PFSK-1 (cell line): ENCODE data around the gene CDCP1.

Source experiments
- FOXP2 ChIP-seq: optimal IDR thresholded peaks from 2 replicates; pipeline ENCODE3; 2011; ENCODE audit warnings: borderline replicate concordance, control low read depth, inconsistent platforms; ENCODE audit not compliant: insufficient read depth; ENCODE audit errors: extremely low read length, extremely low read depth
- POLR2AphosphoS5 ChIP-seq: IDR thresholded peaks from 2 replicates; pipeline ENCODE4 v1.6.1; 2012; ENCODE audit warnings: low read depth, mild to moderate bottlenecking, control low read depth, low read length, moderate library complexity
- REST ChIP-seq, 2 experiments: IDR thresholded peaks; 2 replicates each; pipeline versions ENCODE4 v1.6.1 to v1.8.0; 2011 to 2012; ENCODE audit warnings: low read depth in 2 of 2, low read length in 2 of 2, control low read depth in 1 of 2, inconsistent platforms in 1 of 2, mild to moderate bottlenecking in 1 of 2, moderate library complexity in 1 of 2; ENCODE audit not compliant: insufficient read depth in 1 of 2
- SIN3A ChIP-seq: IDR thresholded peaks from 2 replicates; pipeline ENCODE4 v1.6.1; 2012; ENCODE audit warnings: mild to moderate bottlenecking, low read length, moderate library complexity, borderline replicate concordance; ENCODE audit not compliant: insufficient read depth
- TAF1 ChIP-seq: IDR thresholded peaks from 2 replicates; pipeline ENCODE4 v1.6.1; 2012; ENCODE audit warnings: low read length, control low read depth, borderline replicate concordance; ENCODE audit not compliant: insufficient read depth

The CDCP1 gene

DNA sequence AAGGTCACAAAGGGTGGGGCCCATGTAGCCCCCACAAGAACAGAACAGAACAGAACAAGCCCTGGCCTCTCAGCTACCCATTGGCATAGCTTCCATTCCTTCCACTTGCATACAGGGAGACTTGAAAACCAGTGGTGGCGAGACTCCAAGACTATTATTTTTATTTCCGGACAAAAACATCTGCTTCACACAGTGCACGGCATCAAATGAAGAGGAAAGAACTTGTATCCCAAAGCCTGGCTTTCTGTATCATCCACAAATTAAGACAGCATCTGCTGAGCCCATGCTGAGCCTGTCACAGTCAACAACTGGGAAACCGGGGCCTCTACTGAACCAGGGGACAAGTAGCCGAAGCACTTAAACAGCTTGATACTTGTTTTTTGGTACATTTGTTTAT, 64.0 kb downstream of the CDCP1 start:
- TF ChIP-seq FOXP2 = no peak
- TF ChIP-seq REST (IDR thresholded peaks at IDR 0.05; ENCODE audit: insufficient read depth in 1 of 2, low read depth in 2 of 2, low read length in 2 of 2) = no peak
- TF ChIP-seq POLR2AphosphoS5 = no peak
- TF ChIP-seq SIN3A = no peak
- no peak for TF ChIP-seq TAF1

- TF ChIP-seq FOXP2 (no peak), TAF1 (no peak), POLR2AphosphoS5 (no peak), REST (IDR thresholded peaks at IDR 0.05; ENCODE audit: insufficient read depth in 1 of 2, low read depth in 2 of 2, low read length in 2 of 2) (no peak), SIN3A (no peak)
Observed at GRCh38 chr3:45081506-45082141, 64.6 kb downstream of the CDCP1 start.

DNA sequence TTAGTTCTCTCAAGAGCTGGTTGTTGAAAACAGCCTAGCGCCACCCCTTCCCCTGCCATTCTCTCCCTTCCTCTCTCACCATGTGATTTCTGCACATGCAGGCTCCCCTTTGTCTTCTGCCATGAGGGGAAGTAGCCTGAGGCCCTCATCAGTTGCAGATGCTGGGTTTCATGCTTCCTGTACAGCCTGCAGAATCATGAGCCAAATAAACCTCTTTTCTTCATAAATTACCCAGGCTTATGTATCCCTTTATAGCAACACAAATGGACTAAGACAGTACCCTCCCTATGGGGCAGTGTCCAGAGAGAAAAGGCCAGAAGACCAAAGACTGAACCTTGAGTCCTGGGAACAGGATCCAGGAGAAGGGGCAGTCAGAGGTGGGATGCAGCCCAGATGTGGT, 65.4 kb downstream of the CDCP1 start:
- no peak for TF ChIP-seq POLR2AphosphoS5
- no peak for TF ChIP-seq TAF1
- no peak for TF ChIP-seq REST (IDR thresholded peaks at IDR 0.05; ENCODE audit: insufficient read depth in 1 of 2, low read depth in 2 of 2, low read length in 2 of 2)
- TF ChIP-seq SIN3A = no peak
- no peak for TF ChIP-seq FOXP2

- TF ChIP-seq TAF1 (no peak), FOXP2 (no peak), POLR2AphosphoS5 (no peak), REST (IDR thresholded peaks at IDR 0.05; ENCODE audit: insufficient read depth in 1 of 2, low read depth in 2 of 2, low read length in 2 of 2) (no peak), SIN3A (no peak)
Observed at GRCh38 chr3:45079715-45080114, 66.5 kb downstream of the CDCP1 start.
